ENCODE data around the gene ANKLE2. TPM values are rescaled to one million over a fixed set of nuclear protein-coding genes. Genes with fewer than 3 reads are reported as not detected.

Gene ANKLE2
- polyA plus RNA-seq, 1 of the 3 experiments (the other 2 are of a cell fraction) = 55.1 TPM

- TF ChIP-seq CTCF (IDR thresholded peaks at IDR 0.05) = no peak
- no peak for TF ChIP-seq TEAD4 (IDR thresholded peaks at IDR 0.05; ENCODE audit: borderline replicate concordance, insufficient read depth)
- TF ChIP-seq SMC3 (IDR thresholded peaks at IDR 0.05; ENCODE audit: low read depth, low read length) = no peak
- no peak for TF ChIP-seq RFX5 (IDR thresholded peaks at IDR 0.05; ENCODE audit: low read length)
- TF ChIP-seq GABPA (IDR thresholded peaks at IDR 0.05; ENCODE audit: low read depth) = peak; percentile 89
- TF ChIP-seq POLR2AphosphoS5 (IDR thresholded peaks at IDR 0.05; ENCODE audit: low read depth, low read length) = peak; percentile 63
- TF ChIP-seq CHD2 (IDR thresholded peaks at IDR 0.05; ENCODE audit: low read length, partially characterized antibody) = peak; percentile 83
- TF ChIP-seq SIN3A (IDR thresholded peaks at IDR 0.05; ENCODE audit: borderline replicate concordance, low read depth, low read length) = peak; percentile 57; the same call in 1 of the 2 replicates
- no peak for TF ChIP-seq USF1 (IDR thresholded peaks at IDR 0.05; ENCODE audit: borderline replicate concordance, low read depth)
- TF ChIP-seq, protein P1, sequence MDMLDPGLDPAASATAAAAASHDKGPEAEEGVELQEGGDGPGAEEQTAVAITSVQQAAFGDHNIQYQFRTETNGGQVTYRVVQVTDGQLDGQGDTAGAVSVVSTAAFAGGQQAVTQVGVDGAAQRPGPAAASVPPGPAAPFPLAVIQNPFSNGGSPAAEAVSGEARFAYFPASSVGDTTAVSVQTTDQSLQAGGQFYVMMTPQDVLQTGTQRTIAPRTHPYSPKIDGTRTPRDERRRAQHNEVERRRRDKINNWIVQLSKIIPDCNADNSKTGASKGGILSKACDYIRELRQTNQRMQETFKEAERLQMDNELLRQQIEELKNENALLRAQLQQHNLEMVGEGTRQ (IDR thresholded peaks at IDR 0.05; ENCODE audit: borderline replicate concordance, low read depth, low read length) = no peak
- TF ChIP-seq ELF1 (IDR thresholded peaks at IDR 0.05) = peak; percentile 69
- TF ChIP-seq FOSL2 (IDR thresholded peaks at IDR 0.05; ENCODE audit: borderline replicate concordance, low read depth) = no peak
- peak; percentile 86 for TF ChIP-seq MXI1 (IDR thresholded peaks at IDR 0.05; ENCODE audit: low read depth, low read length)
- TF ChIP-seq EP300 (IDR thresholded peaks at IDR 0.05; ENCODE audit: borderline replicate concordance in 1 of 2, low read depth in 1 of 2, low read length in 1 of 2) = peak in 1 of 2 experiments; percentile 34; a peak in 1 of 4 replicates
- no peak for TF ChIP-seq EZH2phosphoT487 (IDR thresholded peaks at IDR 0.05; ENCODE audit: borderline replicate concordance, low read depth)
These were observed 51.1 kb downstream of the ANKLE2 start, which contains the start of gene PGAM5 (continued) for GRCh38 chr12:132710405-132711079.

DNA sequence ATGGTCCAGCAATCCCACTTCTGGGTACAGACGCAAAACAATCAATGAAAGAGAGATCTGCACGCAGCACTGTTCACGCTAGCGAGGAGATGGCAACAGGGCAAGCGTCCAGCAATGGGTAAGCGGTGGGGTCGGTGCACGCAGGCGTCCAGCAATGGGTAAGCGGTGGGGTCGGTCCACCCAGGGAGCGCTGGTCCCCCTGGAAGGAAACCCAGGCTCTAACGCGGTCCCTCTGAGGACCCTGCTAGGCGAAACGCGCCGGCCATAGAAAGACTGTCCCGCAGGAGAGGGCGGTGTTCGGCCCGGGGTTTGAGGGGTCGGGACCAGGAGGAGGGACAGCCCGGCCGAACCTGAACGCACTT, 51.6 kb downstream of the ANKLE2 start:
- H3K9ac ChIP-seq = peak overlapping the region; percentile 76
- H3K4me3 ChIP-seq (ENCODE audit: low read depth in 2 of 2, low read length in 1 of 2) = peak overlapping the region; percentile 71 to 98
- H3K36me3 ChIP-seq (replicated peaks in 1 of 2; ENCODE audit: control insufficient read depth in 1 of 2, insufficient read depth in 2 of 2, low read length in 1 of 2) = peaks cover 0 to 6% of the 10 kb centered on the region in 2 experiments
- no peak for TF ChIP-seq SMC3 (IDR thresholded peaks at IDR 0.05; ENCODE audit: low read depth, low read length)
- TF ChIP-seq, protein P1 (IDR thresholded peaks at IDR 0.05; ENCODE audit: borderline replicate concordance, low read depth, low read length) = no peak
- no peak for TF ChIP-seq EZH2phosphoT487 (IDR thresholded peaks at IDR 0.05; ENCODE audit: borderline replicate concordance, low read depth)
- TF ChIP-seq TCF12 (IDR thresholded peaks at IDR 0.05) = no peak
- TF ChIP-seq GATA2 (CRISPR knock-in tag; IDR thresholded peaks at IDR 0.05) = no peak
- H3K79me2 ChIP-seq (ENCODE audit: insufficient read depth) = peaks cover 59% of the 10 kb centered on the region
- H3K27ac ChIP-seq (ENCODE audit: low read depth in 2 of 2, low read length in 1 of 2) = peak overlapping the region; percentile 62 to 84; a peak in 3 of 4 replicates
- peak overlapping the region; percentile 96 for H3K4me2 ChIP-seq
- H2AFZ ChIP-seq (ENCODE audit: low read depth) = peak overlapping the region; percentile 90
- no peaks in the 10 kb centered on the region for H3K9me3 ChIP-seq
- no peak for DNase-seq
- CTCF ChIA-PET = interaction anchor here (1.1 kb wide), 1 partner anchor 20 kb away, joined by 4 read pairs; no protein-coding TSS in a partner anchor
- H4K20me1 ChIP-seq (ENCODE audit: insufficient read depth) = peaks cover 24% of the 10 kb centered on the region
- H3F3A ChIP-seq (replicated peaks; ENCODE audit: insufficient read depth) = peaks cover 16% of the 10 kb centered on the region
- no peaks in the 10 kb centered on the region for H3K9me2 ChIP-seq
- POLR2A ChIA-PET = interaction anchor here (0.6 to 1.8 kb wide), 3 partner anchors 11 to 41 kb away, joined by 3 to 5 read pairs (median 4); no protein-coding TSS in a partner anchor
- H3K27me3 ChIP-seq (ENCODE audit: insufficient read depth) = no peaks in the 10 kb centered on the region
- 3% methylated on average over 12 of the region's 26 CpGs for WGBS (ENCODE audit: low lambda C conversion rate)
- no peaks in the 10 kb centered on the region; a peak in 1 of 4 replicates for H3K4me1 ChIP-seq (ENCODE audit: control insufficient read depth in 1 of 2, insufficient read depth in 2 of 2, low read depth in 1 of 2, low read length in 1 of 2)

Data from SK-N-SH (cell line).